ENCODE measurements around the gene LZTR1.

The LZTR1 gene

GRCh38 chr22:20949698-20950183 is 32.4 kb upstream of the LZTR1 start:
- no peak for DNase-seq (ENCODE audit: low read depth, low spot score)

GRCh38 chr22:20951151-20951931 is 30.8 kb upstream of the LZTR1 start:
- DNase-seq (ENCODE audit: low read depth, low spot score): no peak

GRCh38 chr22:20951932-20952380 is 30.1 kb upstream of the LZTR1 start:
- DNase-seq (ENCODE audit: low read depth, low spot score): no peak

- no peak for DNase-seq (ENCODE audit: low read depth, low spot score)
These were observed 29.4 kb upstream of the LZTR1 start for GRCh38 chr22:20952544-20953341.

GRCh38 chr22:20953342-20953608 is 28.8 kb upstream of the LZTR1 start:
- DNase-seq (ENCODE audit: low read depth, low spot score): no peak

- no peak for DNase-seq (ENCODE audit: low read depth, low spot score)
These were observed 28.2 kb upstream of the LZTR1 start for GRCh38 chr22:20953668-20954500.

- DNase-seq (ENCODE audit: low read depth, low spot score): no peak
These were observed 26.5 kb upstream of the LZTR1 start for GRCh38 chr22:20955548-20955947.

- DNase-seq (ENCODE audit: low read depth, low spot score): no peak
These were observed 25.6 kb upstream of the LZTR1 start for GRCh38 chr22:20956258-20957101.

- DNase-seq (ENCODE audit: low read depth, low spot score): no peak
These were observed 24.9 kb upstream of the LZTR1 start for GRCh38 chr22:20957102-20957682.

GRCh38 chr22:20957683-20958431 is 24.2 kb upstream of the LZTR1 start:
- DNase-seq (ENCODE audit: low read depth, low spot score): no peak

- DNase-seq (ENCODE audit: low read depth, low spot score): no peak
These were observed 22.3 kb upstream of the LZTR1 start for GRCh38 chr22:20959578-20960461.

GRCh38 chr22:20960609-20961008 is 21.5 kb upstream of the LZTR1 start:
- no peak for DNase-seq (ENCODE audit: low read depth, low spot score)

GRCh38 chr22:20962491-20962945 is 19.6 kb upstream of the LZTR1 start:
- no peak for DNase-seq (ENCODE audit: low read depth, low spot score)

- no peak for DNase-seq (ENCODE audit: low read depth, low spot score)
These were observed 18.7 kb upstream of the LZTR1 start for GRCh38 chr22:20963201-20964052.

- DNase-seq (ENCODE audit: low read depth, low spot score): no peak
These were observed 17.9 kb upstream of the LZTR1 start for GRCh38 chr22:20964090-20964798.

- no peak for DNase-seq (ENCODE audit: low read depth, low spot score)
These were observed 17.3 kb upstream of the LZTR1 start for GRCh38 chr22:20964799-20965103.

GRCh38 chr22:20965104-20965887 is 16.8 kb upstream of the LZTR1 start:
- DNase-seq (ENCODE audit: low read depth, low spot score): no peak

All from activated CD4-positive, CD25-positive, alpha-beta regulatory T cell treated with anti-CD3 and anti-CD28 coated beads, Interleukin-2, amount 50 U/mL, for 16 hours (primary cell).